Measurements from ENCODE around the gene MARK3. TPM values are rescaled to one million over a fixed set of nuclear protein-coding genes. Genes with fewer than 3 reads are reported as not detected.

MARK3 gene
- total and polyA plus RNA-seq, 2 of the 13 experiments (the other 11 are each of a cell fraction or from before 2014, with no cell fraction given), result 47.7 to 56.6 TPM

DNA sequence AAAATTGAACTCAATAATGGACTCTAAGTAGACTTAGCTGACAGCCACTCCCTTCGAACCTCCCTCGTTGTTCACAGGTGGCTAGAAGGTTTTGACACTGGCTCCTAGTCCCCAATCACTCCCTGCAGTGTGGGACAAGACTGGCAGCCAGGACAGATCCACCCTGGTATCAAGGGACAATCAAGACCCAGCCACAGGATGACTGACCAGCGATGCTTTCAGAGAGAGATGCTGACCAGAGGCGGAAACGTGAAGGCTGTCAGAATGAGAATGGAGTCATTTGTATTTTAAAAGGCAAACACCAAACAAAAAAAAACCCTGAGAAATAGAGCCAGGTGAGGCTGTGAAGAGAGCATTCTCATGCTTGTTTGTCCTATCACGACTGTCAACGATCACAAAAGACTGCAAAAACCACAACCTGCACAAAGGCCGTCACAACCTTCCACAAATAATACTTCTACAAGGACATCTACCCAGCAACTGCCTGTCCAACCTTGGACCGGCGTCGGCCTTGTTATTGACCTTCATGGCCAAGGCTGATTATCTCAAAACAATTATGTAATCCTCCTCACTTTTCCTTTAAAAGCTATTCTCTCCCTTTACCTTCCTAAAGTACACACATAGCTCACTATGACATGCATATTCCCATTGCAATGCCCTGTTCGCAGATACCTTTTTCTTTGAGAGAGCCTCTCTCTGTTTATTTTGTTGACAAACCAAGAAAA is 38.0 kb upstream of the MARK3 start:
- Histone ChIP-seq H3K36me3 (replicated peaks in 1 of 2; ENCODE audit: control insufficient read depth in 1 of 2, insufficient read depth in 2 of 2, low read length in 2 of 2) (peaks cover 3 to 11% of the 10 kb centered on the region in 2 experiments; a peak in 4 of 5 replicates), H3K9ac (ENCODE audit: insufficient read depth, low read depth, low read length) (no peak overlapping the region), H3K4me3 (replicated peaks in 1 of 3; ENCODE audit: insufficient read depth in 1 of 3, low read depth in 2 of 3, low read length in 3 of 3) (peak overlapping the region in 1 of 3 experiments; percentile 26; a peak in 2 of 6 replicates), H3K4me1 (ENCODE audit: insufficient read depth, low read length) (peaks cover 38% of the 10 kb centered on the region), H2AFZ (ENCODE audit: low read length) (no peak overlapping the region), H3K79me2 (ENCODE audit: insufficient read depth, low read length) (no peaks in the 10 kb centered on the region), H3K9me3 (ENCODE audit: low read length) (no peaks in the 10 kb centered on the region), H3K27ac (ENCODE audit: extremely low read length, insufficient read depth, low read length) (peak overlapping the region; percentile 40), H3K4me2 (ENCODE audit: low read depth, low read length) (peak overlapping the region; percentile 70), H3K27me3 (ENCODE audit: control insufficient read depth in 1 of 2, insufficient read depth in 2 of 2, low read length in 2 of 2) (no peaks in the 10 kb centered on the region; a peak in 1 of 5 replicates), H4K20me1 (ENCODE audit: insufficient read depth, low read length) (peaks cover 5% of the 10 kb centered on the region; the same call in 1 of the 2 replicates)
- intact Hi-C loops (cut with micrococcal nuclease; ENCODE audit: unreplicated experiment) (loop anchor here (5.0 kb wide), 1 partner anchor 40 kb away; the partner anchor contains the start of gene MARK3), in situ Hi-C loops (cut with HindIII; ENCODE audit: extremely low pct_ligation_motif_present, low pct_unique_long_range_greater_than_20kb) (no loop called here)
- peak; percentile 60 for FAIRE-seq
- ChIA-PET CTCF (ENCODE audit: low intra/inter-chr PET ratio, low total read pairs) (no interaction called here), POLR2A (interaction anchor here (0.8 to 5.8 kb wide), 5 partner anchors 9 to 31 kb away, joined by 3 to 87 read pairs (median 21); partner anchors contain the start of gene EIF5)
- DNase-seq (ENCODE audit: low spot score), result peak; percentile 57
- BruUV-seq (replicated peaks), result no TSS peak
- WGBS (ENCODE audit: low lambda C conversion rate), result 8% methylated on average over 12 of the region's 12 CpGs
- peak; percentile 57 for ATAC-seq
- TF ChIP-seq HNF4A (CRISPR knock-in tag; IDR thresholded peaks at IDR 0.05) (peak; percentile 62), RXRB (CRISPR knock-in tag; IDR thresholded peaks at IDR 0.05; ENCODE audit: borderline replicate concordance) (peak; percentile 51), RARA (CRISPR knock-in tag; IDR thresholded peaks at IDR 0.05) (peak; percentile 86), NR2F6 (IDR thresholded peaks at IDR 0.05) (0 out of 2 replicates have a peak, but pooled peaks have one; percentile 13), NR2F6 (CRISPR knock-in tag; IDR thresholded peaks at IDR 0.05) (peak; percentile 38), HMG20A (CRISPR knock-in tag; IDR thresholded peaks at IDR 0.05; ENCODE audit: borderline replicate concordance) (0 out of 2 replicates have a peak, but pooled peaks have one; percentile 64), SALL1 (CRISPR knock-in tag; IDR thresholded peaks at IDR 0.05) (peak; percentile 48; the same call in 1 of the 2 replicates), TP53 (CRISPR knock-in tag; conservative IDR thresholded peaks at IDR 0.05) (no peak), TMF1 (CRISPR knock-in tag; IDR thresholded peaks at IDR 0.05; ENCODE audit: low read depth) (no peak), TEAD2 (CRISPR knock-in tag; IDR thresholded peaks at IDR 0.05) (no peak), FOXO1 (CRISPR knock-in tag; IDR thresholded peaks at IDR 0.05) (peak; percentile 56; the same call in 1 of the 2 replicates), KMT2A (CRISPR knock-in tag; IDR thresholded peaks at IDR 0.05) (no peak), CREM (IDR thresholded peaks at IDR 0.05) (peak; percentile 29; the same call in 1 of the 2 replicates), CREM (CRISPR knock-in tag; IDR thresholded peaks at IDR 0.05) (no peak), GZF1 (CRISPR knock-in tag; IDR thresholded peaks at IDR 0.05) (no peak), KLF13 (CRISPR knock-in tag; IDR thresholded peaks at IDR 0.05) (no peak), BCL6 (CRISPR knock-in tag; IDR thresholded peaks at IDR 0.05) (peak; percentile 85), ADNP (CRISPR knock-in tag; IDR thresholded peaks at IDR 0.05) (no peak)
- TF ChIP-seq, protein P1, sequence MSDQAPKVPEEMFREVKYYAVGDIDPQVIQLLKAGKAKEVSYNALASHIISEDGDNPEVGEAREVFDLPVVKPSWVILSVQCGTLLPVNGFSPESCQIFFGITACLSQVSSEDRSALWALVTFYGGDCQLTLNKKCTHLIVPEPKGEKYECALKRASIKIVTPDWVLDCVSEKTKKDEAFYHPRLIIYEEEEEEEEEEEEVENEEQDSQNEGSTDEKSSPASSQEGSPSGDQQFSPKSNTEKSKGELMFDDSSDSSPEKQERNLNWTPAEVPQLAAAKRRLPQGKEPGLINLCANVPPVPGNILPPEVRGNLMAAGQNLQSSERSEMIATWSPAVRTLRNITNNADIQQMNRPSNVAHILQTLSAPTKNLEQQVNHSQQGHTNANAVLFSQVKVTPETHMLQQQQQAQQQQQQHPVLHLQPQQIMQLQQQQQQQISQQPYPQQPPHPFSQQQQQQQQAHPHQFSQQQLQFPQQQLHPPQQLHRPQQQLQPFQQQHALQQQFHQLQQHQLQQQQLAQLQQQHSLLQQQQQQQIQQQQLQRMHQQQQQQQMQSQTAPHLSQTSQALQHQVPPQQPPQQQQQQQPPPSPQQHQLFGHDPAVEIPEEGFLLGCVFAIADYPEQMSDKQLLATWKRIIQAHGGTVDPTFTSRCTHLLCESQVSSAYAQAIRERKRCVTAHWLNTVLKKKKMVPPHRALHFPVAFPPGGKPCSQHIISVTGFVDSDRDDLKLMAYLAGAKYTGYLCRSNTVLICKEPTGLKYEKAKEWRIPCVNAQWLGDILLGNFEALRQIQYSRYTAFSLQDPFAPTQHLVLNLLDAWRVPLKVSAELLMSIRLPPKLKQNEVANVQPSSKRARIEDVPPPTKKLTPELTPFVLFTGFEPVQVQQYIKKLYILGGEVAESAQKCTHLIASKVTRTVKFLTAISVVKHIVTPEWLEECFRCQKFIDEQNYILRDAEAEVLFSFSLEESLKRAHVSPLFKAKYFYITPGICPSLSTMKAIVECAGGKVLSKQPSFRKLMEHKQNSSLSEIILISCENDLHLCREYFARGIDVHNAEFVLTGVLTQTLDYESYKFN (CRISPR knock-in tag; conservative IDR thresholded peaks at IDR 0.05), result peak; percentile 58
- TF ChIP-seq, protein P2, sequence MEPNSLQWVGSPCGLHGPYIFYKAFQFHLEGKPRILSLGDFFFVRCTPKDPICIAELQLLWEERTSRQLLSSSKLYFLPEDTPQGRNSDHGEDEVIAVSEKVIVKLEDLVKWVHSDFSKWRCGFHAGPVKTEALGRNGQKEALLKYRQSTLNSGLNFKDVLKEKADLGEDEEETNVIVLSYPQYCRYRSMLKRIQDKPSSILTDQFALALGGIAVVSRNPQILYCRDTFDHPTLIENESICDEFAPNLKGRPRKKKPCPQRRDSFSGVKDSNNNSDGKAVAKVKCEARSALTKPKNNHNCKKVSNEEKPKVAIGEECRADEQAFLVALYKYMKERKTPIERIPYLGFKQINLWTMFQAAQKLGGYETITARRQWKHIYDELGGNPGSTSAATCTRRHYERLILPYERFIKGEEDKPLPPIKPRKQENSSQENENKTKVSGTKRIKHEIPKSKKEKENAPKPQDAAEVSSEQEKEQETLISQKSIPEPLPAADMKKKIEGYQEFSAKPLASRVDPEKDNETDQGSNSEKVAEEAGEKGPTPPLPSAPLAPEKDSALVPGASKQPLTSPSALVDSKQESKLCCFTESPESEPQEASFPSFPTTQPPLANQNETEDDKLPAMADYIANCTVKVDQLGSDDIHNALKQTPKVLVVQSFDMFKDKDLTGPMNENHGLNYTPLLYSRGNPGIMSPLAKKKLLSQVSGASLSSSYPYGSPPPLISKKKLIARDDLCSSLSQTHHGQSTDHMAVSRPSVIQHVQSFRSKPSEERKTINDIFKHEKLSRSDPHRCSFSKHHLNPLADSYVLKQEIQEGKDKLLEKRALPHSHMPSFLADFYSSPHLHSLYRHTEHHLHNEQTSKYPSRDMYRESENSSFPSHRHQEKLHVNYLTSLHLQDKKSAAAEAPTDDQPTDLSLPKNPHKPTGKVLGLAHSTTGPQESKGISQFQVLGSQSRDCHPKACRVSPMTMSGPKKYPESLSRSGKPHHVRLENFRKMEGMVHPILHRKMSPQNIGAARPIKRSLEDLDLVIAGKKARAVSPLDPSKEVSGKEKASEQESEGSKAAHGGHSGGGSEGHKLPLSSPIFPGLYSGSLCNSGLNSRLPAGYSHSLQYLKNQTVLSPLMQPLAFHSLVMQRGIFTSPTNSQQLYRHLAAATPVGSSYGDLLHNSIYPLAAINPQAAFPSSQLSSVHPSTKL (CRISPR knock-in tag; IDR thresholded peaks at IDR 0.05), result peak; percentile 92
